Small intestine (tissue), 7 donors: ENCODE data around the gene CLEC2L. TPM values are rescaled to one million over a fixed set of nuclear protein-coding genes. Genes with fewer than 3 reads are reported as not detected.

Source experiments
- DNase-seq, 2 donors: peaks; one replicate each; pipeline versions ENCODE4 v3.0.0 to v3.0.0-alpha.2; 2013
- FAIRE-seq: peaks from 2 replicates; lab custom pipeline; 2012; peaks lifted over from hg19 to GRCh38; lab: Jason Lieb, UNC
- H3K27ac ChIP-seq, 3 donors: one replicate each; pipeline ENCODE4 v1.5.1; 2013; ENCODE audit warnings: low read length in 2 of 3, mild to moderate bottlenecking in 2 of 3, control low read depth in 1 of 3, inconsistent platforms in 1 of 3, low read depth in 1 of 3, moderate library complexity in 1 of 3
- H3K27me3 ChIP-seq, 3 donors: one replicate each; pipeline ENCODE4 v1.6.1; 2013; ENCODE audit warnings: low read length in 3 of 3, inconsistent platforms in 1 of 3; ENCODE audit not compliant: control insufficient read depth in 3 of 3, insufficient read depth in 3 of 3
- H3K36me3 ChIP-seq, 3 donors: one replicate each; pipeline ENCODE4 v1.6.1; 2013; ENCODE audit warnings: low read length in 3 of 3, inconsistent platforms in 1 of 3, low read depth in 1 of 3, mild to moderate bottlenecking in 1 of 3, moderate library complexity in 1 of 3; ENCODE audit not compliant: control insufficient read depth in 3 of 3, insufficient read depth in 2 of 3
- H3K4me1 ChIP-seq, 3 donors: one replicate each; pipeline ENCODE4 v1.6.1; 2013; ENCODE audit warnings: low read length in 2 of 3, inconsistent platforms in 1 of 3, low read depth in 1 of 3, mild to moderate bottlenecking in 1 of 3, moderate library complexity in 1 of 3; ENCODE audit not compliant: control insufficient read depth in 3 of 3, insufficient read depth in 2 of 3
- H3K4me3 ChIP-seq, 3 donors: one replicate each; pipeline ENCODE4 v1.5.1; 2013; ENCODE audit warnings: low read length in 3 of 3, control low read depth in 1 of 3, inconsistent platforms in 1 of 3, low read depth in 1 of 3, mild to moderate bottlenecking in 1 of 3, moderate library complexity in 1 of 3
- H3K9me3 ChIP-seq, 2 donors: one replicate each; pipeline ENCODE4 v1.6.1; 2013; ENCODE audit warnings: low read depth in 1 of 2, low read length in 1 of 2; ENCODE audit not compliant: control insufficient read depth in 2 of 2, insufficient read depth in 1 of 2
- WGBS, 3 donors: extraction: QIAGEN DNeasy Blood & Tissue Kit; methylation state at CpG; one replicate each; pipeline ENCODE4 v1.1.7; 2013; 5-methylcytosine and 5-hydroxymethylcytosine counted together
- polyA plus RNA-seq, 4 donors: library from polyadenylated mRNA; stranded (reverse) in 3 of 4; unstranded in 1 of 4; fragments of 200-250 nt in 3 of 4; fragments of 120-200 nt in 1 of 4; gene quantifications; one replicate each; pipeline versions ENCODE4 v1.2.1 to v1.2.3, GENCODE V29; 2013
- donor health status: healthy with polysubstance abuse.
- donor health status: control.
- donor health status: control.
- donor health status: Bipolar disorder and iron deficiency.
- donor health status: healthy.

The CLEC2L gene
- polyA plus RNA-seq, 4 donors = 0.22 to 1.4 TPM; not detected in 2

GRCh38 chr7:139591550-139592195 is 68.2 kb downstream of the CLEC2L start:
- no peak overlapping the region for H3K4me3 ChIP-seq
- H3K27me3 ChIP-seq = no peaks in the 10 kb centered on the region
- peaks cover 18 to 61% (median 25%) of the 10 kb centered on the region in 3 donors for H3K36me3 ChIP-seq
- H3K4me1 ChIP-seq = no peaks in the 10 kb centered on the region
- H3K27ac ChIP-seq = no peak overlapping the region
- FAIRE-seq (no peak), DNase-seq (no peak)
- 82 to 89% (median 82%) methylated on average over 3 of the region's 3 CpGs for WGBS, 3 donors
- H3K9me3 ChIP-seq = no peaks in the 10 kb centered on the region

GRCh38 chr7:139592801-139593461 is 69.4 kb downstream of the CLEC2L start:
- no peaks in the 10 kb centered on the region for H3K9me3 ChIP-seq
- H3K27ac ChIP-seq = no peak overlapping the region
- peaks cover 20 to 60% (median 26%) of the 10 kb centered on the region in 3 donors for H3K36me3 ChIP-seq
- WGBS, 3 donors = 95 to 96% (median 96%) methylated on average over 4 of the region's 4 CpGs
- H3K4me3 ChIP-seq = no peak overlapping the region
- no peaks in the 10 kb centered on the region for H3K4me1 ChIP-seq
- no peaks in the 10 kb centered on the region for H3K27me3 ChIP-seq
- no peak for FAIRE-seq
- no peak for DNase-seq

GRCh38 chr7:139594090-139594489 is 70.6 kb downstream of the CLEC2L start:
- no peak overlapping the region for H3K4me3 ChIP-seq
- FAIRE-seq (no peak), DNase-seq (no peak)
- no peaks in the 10 kb centered on the region for H3K27me3 ChIP-seq
- no peak overlapping the region for H3K27ac ChIP-seq
- peaks cover 20 to 53% (median 26%) of the 10 kb centered on the region in 3 donors for H3K36me3 ChIP-seq
- no peaks in the 10 kb centered on the region for H3K9me3 ChIP-seq
- 87 to 96% (median 92%) methylated on average over 2 of the region's 2 CpGs for WGBS, 3 donors
- no peaks in the 10 kb centered on the region for H3K4me1 ChIP-seq

Other genes starting within 250 kb of the CLEC2L start
- 10 to 100 TPM; 20.4 to 35.6 (median 26.4) TPM for gene FMC1, start 182.3 kb upstream of the CLEC2L start, polyA plus RNA-seq
- 10 to 100 TPM; 32.2 to 96.4 (median 40.8) TPM for gene LUC7L2, start 163.8 kb upstream of the CLEC2L start, polyA plus RNA-seq
- not detected for gene KLRG2, start 40.0 kb upstream of the CLEC2L start, polyA plus RNA-seq